Measurements from ENCODE around the gene AFF3.

The AFF3 gene

DNA sequence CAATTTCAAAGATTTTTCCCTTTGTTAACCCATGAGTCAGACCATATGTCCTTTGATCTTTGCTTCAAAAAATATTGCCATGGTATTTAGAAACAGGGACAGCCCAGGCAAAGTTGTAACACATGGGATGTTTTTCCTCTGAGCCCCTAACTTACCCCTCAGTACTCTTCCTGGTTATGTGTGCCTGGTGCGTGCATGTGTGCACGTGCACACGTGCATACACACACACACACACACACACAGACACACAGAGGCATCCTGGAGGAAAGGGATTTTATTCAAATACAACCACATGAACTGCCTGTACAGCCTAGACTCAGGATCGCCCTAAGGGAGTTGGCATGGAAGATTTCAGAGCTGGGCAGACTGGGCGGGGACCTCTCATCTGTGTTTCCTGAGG is 5.1 kb downstream of the AFF3 start:
- Histone ChIP-seq H3K4me3 (ENCODE audit: insufficient read depth in 1 of 2, low read depth in 1 of 2, low read length in 2 of 2) (no peak overlapping the region), H2AK5ac (ENCODE audit: low read length, severe bottlenecking) (no peak overlapping the region), H3K9ac (ENCODE audit: low read length) (no peak overlapping the region), H3K4me1 (ENCODE audit: control insufficient read depth, insufficient read depth, low read depth, low read length) (no peaks in the 10 kb centered on the region), H3K14ac (ENCODE audit: low read length in 2 of 2) (no peak overlapping the region), H2BK120ac (ENCODE audit: low read depth, low read length) (no peak overlapping the region), H3K9me3 (ENCODE audit: control insufficient read depth, low read length) (no peaks in the 10 kb centered on the region), H4K91ac (ENCODE audit: low read length) (no peak overlapping the region), H3K27ac (ENCODE audit: low read length, poor library complexity, severe bottlenecking) (no peak overlapping the region), H4K8ac (ENCODE audit: low read length) (no peak overlapping the region), H2BK5ac (ENCODE audit: low read depth, low read length, poor library complexity, severe bottlenecking) (no peak overlapping the region), H2AFZ (ENCODE audit: low read depth, low read length) (no peak overlapping the region), H3K4me2 (ENCODE audit: low read length, poor library complexity, severe bottlenecking) (no peak overlapping the region), H2BK12ac (ENCODE audit: low read length in 2 of 2) (no peak overlapping the region), H3K18ac (ENCODE audit: low read depth in 1 of 2, low read length in 2 of 2) (no peak overlapping the region), H3K27me3 (ENCODE audit: control insufficient read depth in 1 of 2, insufficient read depth in 1 of 2, low read length in 2 of 2) (peaks cover 0 to 5% of the 10 kb centered on the region in 2 experiments), H2BK15ac (ENCODE audit: low read depth, poor library complexity, severe bottlenecking) (no peak overlapping the region), H3K36me3 (ENCODE audit: control insufficient read depth in 1 of 2, insufficient read depth in 2 of 2, low read depth in 1 of 2, low read length in 2 of 2) (no peaks in the 10 kb centered on the region), H3K79me1 (replicated peaks; ENCODE audit: low read length, poor library complexity, severe bottlenecking) (no peaks in the 10 kb centered on the region), H3K4ac (ENCODE audit: low read depth in 1 of 2, low read length in 2 of 2) (no peak overlapping the region), H3K23ac (ENCODE audit: low read length in 2 of 2) (no peak overlapping the region)
- no peak for DNase-seq
- 99% methylated on average over 5 of the region's 5 CpGs for WGBS

DNA sequence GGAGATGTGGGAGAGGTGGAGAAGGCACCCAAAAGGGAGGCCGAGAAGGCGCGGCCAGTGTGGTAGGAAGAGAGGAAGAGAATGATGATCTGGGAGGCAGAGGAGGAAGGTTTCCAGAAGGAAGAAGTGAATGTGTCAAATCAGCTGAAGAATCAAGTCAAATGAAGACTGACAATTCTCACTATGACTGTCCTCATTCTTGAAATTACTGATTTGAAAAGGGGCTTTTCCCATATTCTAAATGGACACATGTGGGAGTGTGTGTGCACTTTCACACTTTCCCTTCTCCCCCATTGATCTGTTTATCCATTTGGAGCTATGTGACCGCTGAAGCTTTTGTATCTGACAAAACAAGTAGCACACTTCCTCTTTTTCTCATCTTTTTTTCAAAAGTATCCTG is 6.1 kb downstream of the AFF3 start:
- no peak overlapping the region for H3K18ac ChIP-seq (ENCODE audit: low read depth in 1 of 2, low read length in 2 of 2)
- H3K14ac ChIP-seq (ENCODE audit: low read length in 2 of 2) = no peak overlapping the region
- no peak overlapping the region for H3K4me3 ChIP-seq (ENCODE audit: insufficient read depth in 1 of 2, low read depth in 1 of 2, low read length in 2 of 2)
- peaks cover 0 to 5% of the 10 kb centered on the region in 2 experiments for H3K27me3 ChIP-seq (ENCODE audit: control insufficient read depth in 1 of 2, insufficient read depth in 1 of 2, low read length in 2 of 2)
- H3K36me3 ChIP-seq (ENCODE audit: control insufficient read depth in 1 of 2, insufficient read depth in 2 of 2, low read depth in 1 of 2, low read length in 2 of 2) = no peaks in the 10 kb centered on the region
- no peak overlapping the region for H2AFZ ChIP-seq (ENCODE audit: low read depth, low read length)
- H4K8ac ChIP-seq (ENCODE audit: low read length) = no peak overlapping the region
- no peak overlapping the region for H3K4ac ChIP-seq (ENCODE audit: low read depth in 1 of 2, low read length in 2 of 2)
- no peak overlapping the region for H2BK5ac ChIP-seq (ENCODE audit: low read depth, low read length, poor library complexity, severe bottlenecking)
- no peaks in the 10 kb centered on the region for H3K9me3 ChIP-seq (ENCODE audit: control insufficient read depth, low read length)
- WGBS = 100% methylated on average over 3 of the region's 4 CpGs
- no peak overlapping the region for H2BK120ac ChIP-seq (ENCODE audit: low read depth, low read length)
- H3K27ac ChIP-seq (ENCODE audit: low read length, poor library complexity, severe bottlenecking) = no peak overlapping the region
- DNase-seq = no peak
- no peak overlapping the region for H3K23ac ChIP-seq (ENCODE audit: low read length in 2 of 2)
- H2BK15ac ChIP-seq (ENCODE audit: low read depth, poor library complexity, severe bottlenecking) = no peak overlapping the region
- H3K4me2 ChIP-seq (ENCODE audit: low read length, poor library complexity, severe bottlenecking) = no peak overlapping the region
- no peak overlapping the region for H2BK12ac ChIP-seq (ENCODE audit: low read length in 2 of 2)
- no peaks in the 10 kb centered on the region for H3K4me1 ChIP-seq (ENCODE audit: control insufficient read depth, insufficient read depth, low read depth, low read length)
- H3K79me1 ChIP-seq (replicated peaks; ENCODE audit: low read length, poor library complexity, severe bottlenecking) = no peaks in the 10 kb centered on the region
- no peak overlapping the region for H2AK5ac ChIP-seq (ENCODE audit: low read length, severe bottlenecking)
- no peak overlapping the region for H4K91ac ChIP-seq (ENCODE audit: low read length)
- no peak overlapping the region for H3K9ac ChIP-seq (ENCODE audit: low read length)

DNA sequence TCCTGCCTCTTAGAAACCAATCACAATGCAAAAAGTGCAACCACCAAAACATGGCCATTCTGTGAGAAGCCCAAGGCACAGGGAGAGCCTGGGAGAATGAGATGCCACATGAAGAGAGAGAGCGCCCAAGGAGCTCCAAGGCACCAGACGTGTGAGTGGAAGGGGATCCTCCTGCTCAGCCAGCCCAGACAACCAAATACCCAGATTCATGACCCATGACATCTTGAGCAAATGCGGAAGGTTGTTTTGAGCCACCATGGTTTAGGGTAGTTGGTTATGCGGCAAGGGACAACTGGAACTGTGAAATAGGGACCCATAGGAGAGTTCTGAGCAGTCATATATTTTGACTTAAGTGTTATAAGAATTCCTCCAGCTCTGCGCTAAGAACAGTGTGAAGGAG is 7.0 kb downstream of the AFF3 start:
- Histone ChIP-seq H3K9me3 (ENCODE audit: control insufficient read depth, low read length) (no peaks in the 10 kb centered on the region), H3K27me3 (ENCODE audit: control insufficient read depth in 1 of 2, insufficient read depth in 1 of 2, low read length in 2 of 2) (peaks cover 0 to 5% of the 10 kb centered on the region in 2 experiments), H3K23ac (ENCODE audit: low read length in 2 of 2) (no peak overlapping the region), H3K79me1 (replicated peaks; ENCODE audit: low read length, poor library complexity, severe bottlenecking) (no peaks in the 10 kb centered on the region), H3K9ac (ENCODE audit: low read length) (no peak overlapping the region), H3K27ac (ENCODE audit: low read length, poor library complexity, severe bottlenecking) (no peak overlapping the region), H3K14ac (ENCODE audit: low read length in 2 of 2) (no peak overlapping the region), H3K4me2 (ENCODE audit: low read length, poor library complexity, severe bottlenecking) (no peak overlapping the region), H4K91ac (ENCODE audit: low read length) (no peak overlapping the region), H2BK12ac (ENCODE audit: low read length in 2 of 2) (no peak overlapping the region), H2BK5ac (ENCODE audit: low read depth, low read length, poor library complexity, severe bottlenecking) (no peak overlapping the region), H3K18ac (ENCODE audit: low read depth in 1 of 2, low read length in 2 of 2) (no peak overlapping the region), H2BK15ac (ENCODE audit: low read depth, poor library complexity, severe bottlenecking) (no peak overlapping the region), H2AFZ (ENCODE audit: low read depth, low read length) (no peak overlapping the region), H3K4ac (ENCODE audit: low read depth in 1 of 2, low read length in 2 of 2) (no peak overlapping the region), H3K4me1 (ENCODE audit: control insufficient read depth, insufficient read depth, low read depth, low read length) (no peaks in the 10 kb centered on the region), H3K36me3 (ENCODE audit: control insufficient read depth in 1 of 2, insufficient read depth in 2 of 2, low read depth in 1 of 2, low read length in 2 of 2) (no peaks in the 10 kb centered on the region), H2AK5ac (ENCODE audit: low read length, severe bottlenecking) (no peak overlapping the region), H2BK120ac (ENCODE audit: low read depth, low read length) (no peak overlapping the region), H4K8ac (ENCODE audit: low read length) (no peak overlapping the region), H3K4me3 (ENCODE audit: insufficient read depth in 1 of 2, low read depth in 1 of 2, low read length in 2 of 2) (no peak overlapping the region)
- 92% methylated on average over 5 of the region's 5 CpGs for WGBS
- no peak for DNase-seq

DNA sequence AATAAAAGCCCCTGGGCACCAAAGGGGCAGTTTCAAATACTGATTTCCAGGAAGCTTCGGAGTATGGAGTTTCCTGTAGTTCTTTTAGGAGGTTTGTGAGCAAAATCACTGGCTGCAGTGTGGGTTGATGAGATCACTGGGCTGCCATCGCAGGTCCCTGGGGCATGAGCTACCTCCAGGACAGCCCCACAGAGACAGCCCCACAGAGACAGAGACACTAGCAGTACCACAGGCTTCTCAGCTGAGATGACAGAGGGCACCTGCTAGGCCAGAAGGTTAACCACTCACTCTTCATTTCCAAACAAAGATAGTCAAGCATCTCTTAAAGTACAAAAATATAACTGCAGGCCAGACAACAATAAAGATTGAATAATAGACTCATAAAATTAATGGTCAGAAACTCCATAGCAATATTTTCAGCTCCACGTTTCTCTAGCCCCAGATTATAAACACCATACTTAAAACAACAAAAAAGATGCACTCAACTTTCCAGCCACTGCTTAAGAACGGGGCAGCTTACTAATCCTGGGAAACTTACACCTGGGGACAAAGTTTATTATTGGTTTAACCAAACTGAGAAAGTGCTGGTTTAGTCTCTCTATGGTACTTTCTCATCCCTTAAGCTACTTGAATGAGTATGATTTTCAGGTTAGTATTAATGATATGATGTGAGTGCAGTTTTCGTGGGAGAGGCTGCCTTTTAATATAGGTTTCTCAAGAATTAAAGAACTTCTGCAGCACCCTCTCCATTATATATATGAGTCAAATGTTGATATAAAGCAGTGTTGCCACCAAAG is 11.6 kb downstream of the AFF3 start:
- WGBS = 67% methylated on average over 3 of the region's 5 CpGs
- H2AK5ac ChIP-seq (ENCODE audit: low read length, severe bottlenecking) = no peak overlapping the region
- no peak overlapping the region for H4K91ac ChIP-seq (ENCODE audit: low read length)
- H2BK5ac ChIP-seq (ENCODE audit: low read depth, low read length, poor library complexity, severe bottlenecking) = no peak overlapping the region
- no peak overlapping the region for H3K27ac ChIP-seq (ENCODE audit: low read length, poor library complexity, severe bottlenecking)
- H3K36me3 ChIP-seq (ENCODE audit: control insufficient read depth in 1 of 2, insufficient read depth in 2 of 2, low read depth in 1 of 2, low read length in 2 of 2) = no peaks in the 10 kb centered on the region
- H2BK12ac ChIP-seq (ENCODE audit: low read length in 2 of 2) = no peak overlapping the region
- no peak for DNase-seq
- no peaks in the 10 kb centered on the region for H3K79me1 ChIP-seq (replicated peaks; ENCODE audit: low read length, poor library complexity, severe bottlenecking)
- no peak overlapping the region for H3K23ac ChIP-seq (ENCODE audit: low read length in 2 of 2)
- H3K9me3 ChIP-seq (ENCODE audit: control insufficient read depth, low read length) = no peaks in the 10 kb centered on the region
- H3K4me2 ChIP-seq (ENCODE audit: low read length, poor library complexity, severe bottlenecking) = no peak overlapping the region
- no peak overlapping the region for H3K9ac ChIP-seq (ENCODE audit: low read length)
- H3K14ac ChIP-seq (ENCODE audit: low read length in 2 of 2) = no peak overlapping the region
- H4K8ac ChIP-seq (ENCODE audit: low read length) = no peak overlapping the region
- no peak overlapping the region for H3K4me3 ChIP-seq (ENCODE audit: insufficient read depth in 1 of 2, low read depth in 1 of 2, low read length in 2 of 2)
- no peak overlapping the region for H2AFZ ChIP-seq (ENCODE audit: low read depth, low read length)
- H2BK120ac ChIP-seq (ENCODE audit: low read depth, low read length) = no peak overlapping the region
- peaks cover 4% of the 10 kb centered on the region for H3K4me1 ChIP-seq (ENCODE audit: control insufficient read depth, insufficient read depth, low read depth, low read length)
- H3K18ac ChIP-seq (ENCODE audit: low read depth in 1 of 2, low read length in 2 of 2) = no peak overlapping the region
- H3K27me3 ChIP-seq (ENCODE audit: control insufficient read depth in 1 of 2, insufficient read depth in 1 of 2, low read length in 2 of 2) = peaks cover 0 to 2% of the 10 kb centered on the region in 2 experiments
- no peak overlapping the region for H3K4ac ChIP-seq (ENCODE audit: low read depth in 1 of 2, low read length in 2 of 2)
- H2BK15ac ChIP-seq (ENCODE audit: low read depth, poor library complexity, severe bottlenecking) = no peak overlapping the region

All from mesenchymal stem cell (in vitro differentiated cells and primary cell).